Fibroblast of lung (primary cell): ENCODE results near the gene COL4A3. TPM values are rescaled to one million over a fixed set of nuclear protein-coding genes. Genes with fewer than 3 reads are reported as not detected.
A peak's percentile ranks its signal among the peaks of the same experiment; 100 is the strongest.

ENCODE experiments used
- DNase-seq, 2 donors: peaks; one replicate each; pipeline versions ENCODE4 v3.0.0 to v3.0.0-alpha.2; 2010; ENCODE audit warnings: low read depth in 2 of 2
- H2AFZ ChIP-seq: 2 replicates; pipeline ENCODE4 v1.5.1; 2012; ENCODE audit warnings: low read length, control low read depth, inconsistent platforms
- H3K27ac ChIP-seq: 2 replicates; pipeline ENCODE4 v1.5.1; 2011; ENCODE audit warnings: low read length, control low read depth; ENCODE audit not compliant: insufficient read depth
- H3K27me3 ChIP-seq: 2 replicates; pipeline ENCODE4 v1.5.1; 2011; ENCODE audit warnings: mild to moderate bottlenecking, low read length; ENCODE audit not compliant: control insufficient read depth, insufficient read depth
- H3K36me3 ChIP-seq: 2 replicates; pipeline ENCODE4 v1.5.1; 2011; ENCODE audit warnings: low read length; ENCODE audit not compliant: control insufficient read depth, insufficient read depth
- H3K4me1 ChIP-seq: 2 replicates; pipeline ENCODE4 v1.5.1; 2011; ENCODE audit warnings: low read length; ENCODE audit not compliant: control insufficient read depth, insufficient read depth; ENCODE audit errors: extremely low read depth
- H3K4me2 ChIP-seq: 2 replicates; pipeline ENCODE4 v1.5.1; 2011; ENCODE audit warnings: low read length, control low read depth; ENCODE audit not compliant: insufficient read depth; ENCODE audit errors: extremely low read depth
- H3K4me3 ChIP-seq, 4 experiments: fragments of 200-600 bp in 1 of 4; sonication (generic) in 1 of 4; replicated peaks in 1 of 4; 2 replicates each; pipeline ENCODE4 v1.5.1; 2011 to 2016; ENCODE audit warnings: low read length in 4 of 4, low read depth in 3 of 4, mild to moderate bottlenecking in 3 of 4, control low read depth in 2 of 4, inconsistent platforms in 1 of 4, mixed read lengths in 1 of 4; ENCODE audit not compliant: insufficient read depth in 1 of 4; ENCODE audit errors: control extremely low read depth in 1 of 4
- H3K79me2 ChIP-seq: 2 replicates; pipeline ENCODE4 v1.5.1; 2012; ENCODE audit warnings: mild to moderate bottlenecking, low read length, inconsistent platforms; ENCODE audit not compliant: control insufficient read depth, insufficient read depth
- H3K9ac ChIP-seq: 2 replicates; pipeline ENCODE4 v1.5.1; 2011; ENCODE audit warnings: mild to moderate bottlenecking, low read length, control low read depth; ENCODE audit not compliant: insufficient read depth
- H3K9me3 ChIP-seq: 2 replicates; pipeline ENCODE4 v1.5.1; 2012; ENCODE audit warnings: low read depth, low read length; ENCODE audit not compliant: control insufficient read depth, insufficient read depth
- H4K20me1 ChIP-seq: 2 replicates; pipeline ENCODE4 v1.5.1; 2011; ENCODE audit warnings: low read length; ENCODE audit not compliant: control insufficient read depth, insufficient read depth; ENCODE audit errors: extremely low read depth
- CTCF ChIP-seq, 2 donors: IDR thresholded peaks in 1 of 2; conservative IDR thresholded peaks in 1 of 2; 1 replicate in 1 of 2; 2 replicates in 1 of 2; pipeline ENCODE4 v1.5.1; 2011 to 2012; ENCODE audit warnings: low read length in 2 of 2, control low read depth in 1 of 2, inconsistent platforms in 1 of 2, low read depth in 1 of 2, mild to moderate bottlenecking in 1 of 2
- EZH2 ChIP-seq: IDR thresholded peaks from 2 replicates; pipeline ENCODE4 v1.5.1; 2012; ENCODE audit warnings: low read length, control low read depth, mild to moderate bottlenecking; ENCODE audit errors: missing control alignments
- polyA plus RNA-seq, 2 donors: library from polyadenylated mRNA; depleted of rRNA in 1 of 2; stranded (reverse) in 1 of 2; unstranded in 1 of 2; fragments of >200 nt; gene quantifications; 2 replicates each; pipeline ENCODE4 v1.2.1, GENCODE V29; 2011 to 2012; ENCODE audit warnings: missing spikeins in 1 of 2
- total RNA-seq: library from RNA; depleted of rRNA; stranded (reverse); fragments of >200 nt; gene quantifications from 2 replicates; pipeline ENCODE4 v1.2.1, GENCODE V29; 2014

Gene COL4A3
- total and polyA plus RNA-seq, 2 donors (not counting 1 experiment from before 2014, with no cell fraction given): 0.12 to 0.33 TPM

- DNase-seq: peak; percentile 51 to 57
- TF ChIP-seq CTCF (conservative IDR thresholded peaks at IDR 0.05 in 1 of 2, IDR thresholded peaks at IDR 0.05 in 1 of 2; ENCODE audit: low read depth in 1 of 2, low read length in 2 of 2) (no peak), EZH2 (no peak)
- no peaks in the 10 kb centered on the region for H3K36me3 ChIP-seq
- peak overlapping the region; percentile 87 for H3K9ac ChIP-seq
- H3K4me2 ChIP-seq: peak overlapping the region; percentile 79
- no peaks in the 10 kb centered on the region for H3K27me3 ChIP-seq
- H3K9me3 ChIP-seq: no peaks in the 10 kb centered on the region
- H4K20me1 ChIP-seq: no peaks in the 10 kb centered on the region
- peak overlapping the region; percentile 90 for H3K27ac ChIP-seq
- H3K79me2 ChIP-seq: peaks cover 41% of the 10 kb centered on the region
- H3K4me3 ChIP-seq: peak overlapping the region; percentile 81 to 99 (median 92)
- H3K4me1 ChIP-seq: no peaks in the 10 kb centered on the region
- H2AFZ ChIP-seq: peak overlapping the region; percentile 75
Observed at GRCh38 chr2:227325839-227326195, 161.4 kb downstream of the COL4A3 start.

GRCh38 chr2:227326783-227327182 lies 162.4 kb downstream of the COL4A3 start:
- H3K27me3 ChIP-seq: no peaks in the 10 kb centered on the region
- H4K20me1 ChIP-seq: no peaks in the 10 kb centered on the region
- H3K9me3 ChIP-seq: no peaks in the 10 kb centered on the region
- no peaks in the 10 kb centered on the region for H3K36me3 ChIP-seq
- H3K4me2 ChIP-seq: peak overlapping the region; percentile 79
- TF ChIP-seq CTCF (conservative IDR thresholded peaks at IDR 0.05 in 1 of 2, IDR thresholded peaks at IDR 0.05 in 1 of 2; ENCODE audit: low read depth in 1 of 2, low read length in 2 of 2) (no peak), EZH2 (no peak)
- peaks cover 43% of the 10 kb centered on the region for H3K79me2 ChIP-seq
- H2AFZ ChIP-seq: no peak overlapping the region
- peak overlapping the region in 3 of 4 experiments; percentile 81 to 99 (median 88) for H3K4me3 ChIP-seq
- H3K4me1 ChIP-seq: no peaks in the 10 kb centered on the region
- no peak overlapping the region for H3K27ac ChIP-seq
- no peak overlapping the region for H3K9ac ChIP-seq
- DNase-seq: no peak

DNA sequence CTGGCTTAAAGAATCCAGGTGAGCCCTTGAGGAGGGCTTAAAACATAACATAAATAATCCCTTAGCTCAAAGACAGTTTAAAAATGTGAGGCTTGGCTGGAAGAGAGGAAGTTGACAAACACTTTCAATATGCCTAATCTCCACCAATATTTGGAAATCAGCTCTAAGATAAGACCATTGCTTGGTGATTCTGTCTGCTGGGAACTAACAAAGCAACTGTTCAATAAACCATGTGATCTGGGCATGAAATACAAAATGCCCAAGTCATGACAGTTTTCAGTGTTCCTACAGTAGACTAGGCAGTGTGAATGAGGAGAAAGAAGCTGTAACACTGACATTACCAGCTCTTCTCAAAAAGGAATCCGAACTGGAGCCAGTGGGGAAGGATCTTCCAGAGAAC lies 171.3 kb downstream of the COL4A3 start:
- Histone ChIP-seq H3K27me3 (no peaks in the 10 kb centered on the region), H3K4me3 (no peak overlapping the region), H3K4me2 (no peak overlapping the region), H3K27ac (no peak overlapping the region), H3K4me1 (no peaks in the 10 kb centered on the region), H3K9me3 (no peaks in the 10 kb centered on the region), H4K20me1 (no peaks in the 10 kb centered on the region), H3K79me2 (peaks cover 4% of the 10 kb centered on the region), H3K9ac (no peak overlapping the region), H3K36me3 (peaks cover 2% of the 10 kb centered on the region), H2AFZ (no peak overlapping the region)
- no peak for DNase-seq
- TF ChIP-seq CTCF (conservative IDR thresholded peaks at IDR 0.05 in 1 of 2, IDR thresholded peaks at IDR 0.05 in 1 of 2; ENCODE audit: low read depth in 1 of 2, low read length in 2 of 2) (no peak), EZH2 (no peak)
